A549 (cell line): ENCODE results near the gene DHX29. TPM values are rescaled to one million over a fixed set of nuclear protein-coding genes. Genes with fewer than 3 reads are reported as not detected.

Experiments
- ATAC-seq, 2 experiments: fragments of 200-7000 bp in 1 of 2; fragments of >200 bp in 1 of 2; cut with Nextera tagmentation in 1 of 2; cut with Tn5 transposase in 1 of 2; 3 replicates each; pipeline versions ENCODE4 v1.8.0 to v1.9.1; 2018 to 2020; ENCODE audit warnings: mild to moderate bottlenecking in 1 of 2, moderate library complexity in 1 of 2
- CTCF ChIA-PET: fragments of 300-600 bp; sonication (Branson Sonifier 250); formaldehyde crosslinking; extraction: SDS; loops from one replicate; lab custom pipeline; 2021; ENCODE audit warnings: antibody characterized with exemption, inconsistent platforms; lab: Yijun Ruan, JAX
- POLR2A ChIA-PET: fragments of 350-600 bp; formaldehyde crosslinking; extraction: SDS; loops from one replicate; lab custom pipeline; 2021; ENCODE audit warnings: antibody characterized with exemption, inconsistent platforms; lab: Yijun Ruan, JAX
- DNase-seq, 2 experiments: peaks; one replicate each; pipeline versions ENCODE4 v3.0.0 to v3.0.0-alpha.2; 2011 to 2016; ENCODE audit warnings: low read depth in 1 of 2, low spot score in 1 of 2
- FAIRE-seq: peaks from 2 replicates; lab custom pipeline; 2011; peaks lifted over from hg19 to GRCh38; lab: Jason Lieb, UNC
- H3K27ac ChIP-seq, 2 experiments: fragments of >200 bp; sonication (Bioruptor Twin); formaldehyde crosslinking; 3 replicates each; pipeline ENCODE4 v1.5.1; 2016 to 2017
- H3K4me1 ChIP-seq: fragments of >200 bp; sonication (Bioruptor Twin); formaldehyde crosslinking; 3 replicates; pipeline ENCODE4 v1.6.1; 2016
- H3K4me2 ChIP-seq: fragments of >200 bp; sonication (Bioruptor Twin); formaldehyde crosslinking; 3 replicates; pipeline ENCODE4 v1.6.1; 2016
- H3K4me3 ChIP-seq: fragments of >200 bp; sonication (Bioruptor Twin); formaldehyde crosslinking; 3 replicates; pipeline ENCODE4 v1.5.1; 2016
- H3K9me3 ChIP-seq: fragments of >200 bp; sonication (Bioruptor Twin); formaldehyde crosslinking; 3 replicates; pipeline ENCODE4 v1.6.1; 2016
- CHD2 ChIP-seq: fragments of 150-350 bp; IDR thresholded peaks from 2 replicates; pipeline ENCODE4 v1.6.1; 2014; ENCODE audit warnings: low read length; ENCODE audit not compliant: partially characterized antibody
- CHD4 ChIP-seq: fragments of 200-600 bp; sonication (generic); IDR thresholded peaks from 2 replicates; pipeline ENCODE4 v1.6.1; 2016; ENCODE audit warnings: antibody characterized with exemption, mild to moderate bottlenecking, borderline replicate concordance
- EHF ChIP-seq: fragments of 250-450 bp; sonication (Bioruptor Pico); IDR thresholded peaks from 2 replicates; pipeline ENCODE4 v1.5.0; 2020; ENCODE audit warnings: mild to moderate bottlenecking
- ESRRA ChIP-seq: fragments of 150-350 bp; IDR thresholded peaks from 2 replicates; pipeline ENCODE4 v1.6.1; 2014; ENCODE audit warnings: mild to moderate bottlenecking, low read length, borderline replicate concordance
- FOSB ChIP-seq: fragments of 250-450 bp; sonication (Bioruptor Pico); IDR thresholded peaks from 2 replicates; pipeline ENCODE4 v1.5.0; 2020; ENCODE audit warnings: mild to moderate bottlenecking, moderate library complexity
- HOXA7 ChIP-seq: fragments of 250-450 bp; sonication (Bioruptor Pico); IDR thresholded peaks from 2 replicates; pipeline ENCODE4 v1.5.0; 2020; ENCODE audit warnings: mild to moderate bottlenecking, moderate library complexity
- HOXB5 ChIP-seq: fragments of 250-450 bp; sonication (Bioruptor Pico); IDR thresholded peaks from 2 replicates; pipeline ENCODE4 v1.5.0; 2020; ENCODE audit warnings: mild to moderate bottlenecking, moderate library complexity
- MAZ ChIP-seq: fragments of 150-350 bp; IDR thresholded peaks from 2 replicates; pipeline ENCODE4 v1.6.1; 2014; ENCODE audit warnings: antibody characterized with exemption, low read depth, low read length, borderline replicate concordance
- MYC ChIP-seq: IDR thresholded peaks from 2 replicates; pipeline ENCODE4 v1.6.1; 2012; ENCODE audit warnings: mild to moderate bottlenecking, inconsistent platforms, low read length, improper control_type of control experiment, borderline replicate concordance
- NFE2L2 ChIP-seq: fragments of 150-350 bp; conservative IDR thresholded peaks from 2 replicates; pipeline ENCODE4 v1.6.1; 2014; ENCODE audit warnings: low read length
- NPAS2 ChIP-seq: fragments of 250-450 bp; sonication (Bioruptor Pico); IDR thresholded peaks from 2 replicates; pipeline ENCODE4 v1.8.0; 2022; ENCODE audit warnings: mild to moderate bottlenecking, moderate library complexity, borderline replicate concordance
- POLR2A ChIP-seq: IDR thresholded peaks from 2 replicates; pipeline ENCODE4 v1.6.1; 2012; ENCODE audit warnings: mild to moderate bottlenecking, low read length
- RARB ChIP-seq: fragments of 250-450 bp; sonication (Bioruptor Pico); IDR thresholded peaks from 2 replicates; pipeline ENCODE4 v1.8.0; 2021; ENCODE audit warnings: mild to moderate bottlenecking, moderate library complexity
- RCOR1 ChIP-seq: fragments of 150-350 bp; IDR thresholded peaks from 2 replicates; pipeline ENCODE4 v1.6.1; 2014; ENCODE audit warnings: antibody characterized with exemption, low read length, low read depth
- RFX5 ChIP-seq: fragments of 450-650 bp; IDR thresholded peaks from 2 replicates; pipeline ENCODE4 v1.7.1; 2014; ENCODE audit warnings: antibody characterized with exemption, mild to moderate bottlenecking, moderate library complexity
- SREBF2 ChIP-seq: fragments of 450-650 bp; IDR thresholded peaks from 2 replicates; pipeline ENCODE4 v1.6.1; 2014; ENCODE audit warnings: mild to moderate bottlenecking, moderate library complexity
- TFCP2L1 ChIP-seq: fragments of 250-450 bp; sonication (Bioruptor Pico); IDR thresholded peaks from 2 replicates; pipeline ENCODE4 v1.5.0; 2021; ENCODE audit warnings: mild to moderate bottlenecking
- ZC3H11A ChIP-seq: fragments of 450-650 bp; IDR thresholded peaks from 2 replicates; pipeline ENCODE4 v1.6.1; 2014; ENCODE audit warnings: antibody characterized with exemption, mild to moderate bottlenecking
- ZSCAN20 ChIP-seq: fragments of 250-450 bp; sonication (Bioruptor Pico); IDR thresholded peaks from 2 replicates; pipeline ENCODE4 v1.8.0; 2022; ENCODE audit warnings: mild to moderate bottlenecking, moderate library complexity
- WGBS: methylation state at CpG from one replicate; pipeline ENCODE4 v1.1.6; 2017; ENCODE audit errors: missing lambda C conversion rate; 5-methylcytosine and 5-hydroxymethylcytosine counted together
- polyA plus RNA-seq, 4 experiments: library from polyadenylated mRNA; depleted of rRNA in 3 of 4; stranded (reverse); fragments of >200 nt; fragmentation: RNase III in 1 of 4; extraction: RNeasy Plus Mini Kit Qiagen cat#74134 plus additional on column Dnase treatment in 1 of 4; gene quantifications; 2 replicates in 3 of 4; 3 replicates in 1 of 4; pipeline ENCODE4 v1.2.3, GENCODE V29; 2011 to 2017
- TF ChIP-seq, protein P1 (sequence below): fragments of 450-650 bp; IDR thresholded peaks from 2 replicates; pipeline ENCODE4 v1.6.1; 2014; ENCODE audit warnings: antibody characterized with exemption
- TF ChIP-seq, protein P2 (sequence below): fragments of 250-450 bp; sonication (Bioruptor Pico); IDR thresholded peaks from 2 replicates; pipeline ENCODE4 v1.5.0; 2021; ENCODE audit warnings: mild to moderate bottlenecking, moderate library complexity, borderline replicate concordance

DHX29 gene
- polyA plus RNA-seq, 2 of the 4 experiments (the other 2 are of a cell fraction), result 12.3 to 25.4 TPM

DNA sequence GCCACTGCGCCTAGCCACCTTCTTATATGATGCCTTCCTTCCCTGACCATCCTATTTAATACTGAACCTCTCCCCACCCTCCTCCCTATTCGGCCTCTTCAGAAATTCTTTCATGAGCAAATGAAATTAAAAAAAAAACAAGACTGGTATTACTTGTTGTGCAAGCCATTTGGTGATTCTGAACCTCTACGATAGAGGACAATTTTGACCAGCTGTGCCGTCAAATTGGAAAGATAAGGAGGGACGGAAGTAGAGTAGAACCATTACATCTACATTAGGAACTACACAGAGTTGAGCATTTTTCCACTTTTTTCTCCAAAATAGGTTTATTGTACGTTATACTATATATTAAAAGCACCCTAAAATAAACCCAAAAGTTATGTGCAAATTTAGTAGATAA lies 2.9 kb downstream of the DHX29 start:
- no peak for DNase-seq
- CTCF ChIA-PET, result interaction anchor here (0.7 to 1.4 kb wide), 2 partner anchors 46 to 78 kb away, joined by 3 to 4 read pairs; no protein-coding TSS in a partner anchor
- Histone ChIP-seq H3K4me1 (peaks cover 32% of the 10 kb centered on the region), H3K4me2 (no peak overlapping the region), H3K4me3 (no peak overlapping the region), H3K27ac (no peak overlapping the region), H3K9me3 (0 out of 3 replicates have a peak, but pooled peaks cover 3% of the 10 kb centered on the region)
- no peak for FAIRE-seq
- ATAC-seq, result no peak
- WGBS, result 95% methylated on average over 6 of the region's 6 CpGs
- TF ChIP-seq ZSCAN20 (CRISPR knock-in tag) (no peak), POLR2A (no peak), EHF (CRISPR knock-in tag) (no peak), SREBF2 (no peak), ZC3H11A (no peak), NPAS2 (CRISPR knock-in tag) (no peak), TFCP2L1 (CRISPR knock-in tag) (no peak), CHD2 (no peak), HOXB5 (no peak), FOSB (no peak), ESRRA (no peak), MAZ (no peak), HOXA7 (CRISPR knock-in tag) (no peak), RFX5 (no peak), NFE2L2 (no peak), RCOR1 (no peak), MYC (no peak), CHD4 (no peak)
- TF ChIP-seq, protein P1, sequence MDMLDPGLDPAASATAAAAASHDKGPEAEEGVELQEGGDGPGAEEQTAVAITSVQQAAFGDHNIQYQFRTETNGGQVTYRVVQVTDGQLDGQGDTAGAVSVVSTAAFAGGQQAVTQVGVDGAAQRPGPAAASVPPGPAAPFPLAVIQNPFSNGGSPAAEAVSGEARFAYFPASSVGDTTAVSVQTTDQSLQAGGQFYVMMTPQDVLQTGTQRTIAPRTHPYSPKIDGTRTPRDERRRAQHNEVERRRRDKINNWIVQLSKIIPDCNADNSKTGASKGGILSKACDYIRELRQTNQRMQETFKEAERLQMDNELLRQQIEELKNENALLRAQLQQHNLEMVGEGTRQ, result no peak
- TF ChIP-seq, protein P2, sequence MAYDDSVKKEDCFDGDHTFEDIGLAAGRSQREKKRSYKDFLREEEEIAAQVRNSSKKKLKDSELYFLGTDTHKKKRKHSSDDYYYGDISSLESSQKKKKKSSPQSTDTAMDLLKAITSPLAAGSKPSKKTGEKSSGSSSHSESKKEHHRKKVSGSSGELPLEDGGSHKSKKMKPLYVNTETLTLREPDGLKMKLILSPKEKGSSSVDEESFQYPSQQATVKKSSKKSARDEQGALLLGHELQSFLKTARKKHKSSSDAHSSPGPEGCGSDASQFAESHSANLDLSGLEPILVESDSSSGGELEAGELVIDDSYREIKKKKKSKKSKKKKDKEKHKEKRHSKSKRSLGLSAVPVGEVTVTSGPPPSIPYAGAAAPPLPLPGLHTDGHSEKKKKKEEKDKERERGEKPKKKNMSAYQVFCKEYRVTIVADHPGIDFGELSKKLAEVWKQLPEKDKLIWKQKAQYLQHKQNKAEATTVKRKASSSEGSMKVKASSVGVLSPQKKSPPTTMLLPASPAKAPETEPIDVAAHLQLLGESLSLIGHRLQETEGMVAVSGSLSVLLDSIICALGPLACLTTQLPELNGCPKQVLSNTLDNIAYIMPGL, result no peak
- POLR2A ChIA-PET, result interaction anchor here (0.6 kb wide), 1 partner anchor 816 kb away, joined by 4 read pairs; no protein-coding TSS in a partner anchor

DNA sequence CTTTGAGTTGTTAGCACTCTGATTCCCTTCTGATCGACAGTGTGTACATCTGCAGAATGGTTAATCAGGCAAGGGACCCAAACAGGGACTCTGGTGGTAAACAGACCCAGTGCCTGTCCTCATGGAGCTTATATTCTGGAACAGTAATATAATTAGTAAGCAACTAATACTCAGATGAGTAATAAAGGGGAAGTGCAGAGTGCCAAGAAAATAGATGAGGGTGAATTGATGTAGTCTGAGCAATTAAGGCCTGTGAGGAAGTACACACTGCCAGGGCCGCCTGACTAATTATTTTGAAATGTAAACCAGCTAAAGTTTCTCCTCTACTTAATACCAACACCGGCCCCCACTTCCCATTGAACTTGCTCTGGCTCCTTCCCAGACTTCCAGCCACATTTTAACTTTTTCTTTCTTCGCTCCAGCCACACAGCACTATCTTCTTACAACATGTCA lies 4.2 kb downstream of the DHX29 start:
- Histone ChIP-seq H3K4me2 (no peak overlapping the region), H3K27ac (peak overlapping the region in 1 of 2 experiments; percentile 23; a peak in 1 of 6 replicates), H3K4me1 (peaks cover 25% of the 10 kb centered on the region), H3K9me3 (0 out of 3 replicates have a peak, but pooled peaks cover 3% of the 10 kb centered on the region), H3K4me3 (no peak overlapping the region)
- ATAC-seq (no peak), FAIRE-seq (no peak), DNase-seq (no peak)
- ChIA-PET CTCF (interaction anchor here (0.7 to 1.4 kb wide), 4 partner anchors 15 to 88 kb away, joined by 3 to 4 read pairs (median 3); no protein-coding TSS in a partner anchor), POLR2A (no interaction called here)
- TF ChIP-seq, protein P2, result no peak
- WGBS, result 89% methylated on average over 4 of the region's 4 CpGs

DNA sequence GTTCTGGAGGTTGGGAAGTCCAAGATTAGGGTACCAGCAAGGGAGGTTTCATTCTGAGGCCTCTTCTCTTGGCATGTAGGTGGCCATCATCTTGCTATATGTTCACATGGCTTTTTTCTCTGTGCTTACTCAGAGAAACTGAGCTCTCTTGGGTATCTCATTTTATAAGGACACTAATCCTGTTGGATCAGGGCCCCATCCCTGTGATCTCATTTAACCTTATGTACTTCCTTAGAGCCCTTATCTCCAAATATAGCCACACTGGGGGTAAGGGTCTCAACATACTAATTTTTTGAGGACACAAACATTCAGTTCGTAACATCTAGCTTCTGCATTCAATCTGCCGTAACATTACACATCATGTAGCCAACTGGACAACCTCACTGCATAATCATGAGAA lies 6.6 kb downstream of the DHX29 start:
- TF ChIP-seq TFCP2L1 (CRISPR knock-in tag) (no peak), RARB (CRISPR knock-in tag) (no peak)
- CTCF ChIA-PET, result interaction anchor here (0.7 to 1.3 kb wide), 3 partner anchors 17 to 32 kb away, joined by 3 to 5 read pairs (median 3); no protein-coding TSS in a partner anchor
- no peak for FAIRE-seq

More for the DNA sequence above, 6.6 kb downstream of the DHX29 start:
- Histone ChIP-seq H3K4me2 (no peak overlapping the region), H3K9me3 (0 out of 3 replicates have a peak, but pooled peaks cover 3% of the 10 kb centered on the region), H3K4me3 (no peak overlapping the region), H3K4me1 (peaks cover 20% of the 10 kb centered on the region), H3K27ac (no peak overlapping the region)
- ATAC-seq (no peak), DNase-seq (no peak)
- POLR2A ChIA-PET, result no interaction called here
- 96% methylated on average over 2 of the region's 2 CpGs for WGBS
